Heart right ventricle (tissue), 16 donors: ENCODE results near the gene TMTC2. TPM values are rescaled to one million over a fixed set of nuclear protein-coding genes. Genes with fewer than 3 reads are reported as not detected.
A peak's percentile ranks its signal among the peaks of the same experiment; 100 is the strongest.

Source experiments
- ATAC-seq, 8 donors: fragments of 200-7000 bp; cut with Tn5 transposase; one replicate each; pipeline ENCODE4 v1.9.1; 2020; ENCODE audit warnings: mild to moderate bottlenecking in 8 of 8, moderate library complexity in 8 of 8, moderate number of reproducible peaks in 1 of 8
- DNase-seq, 2 donors: peaks; one replicate each; pipeline ENCODE4 v3.0.0-alpha.2; 2020
- H3K27ac ChIP-seq, 10 donors: fragments of 200-600 bp; sonication (generic) in 2 of 10; one replicate each; pipeline versions ENCODE4 v1.5.0 to v1.8.0; 2020 to 2022; ENCODE audit warnings: mild to moderate bottlenecking in 3 of 10
- H3K27me3 ChIP-seq, 7 donors: fragments of 200-600 bp; one replicate each; pipeline ENCODE4 v1.8.0; 2021 to 2022; ENCODE audit warnings: mild to moderate bottlenecking in 2 of 7
- H3K36me3 ChIP-seq, 9 donors: fragments of 200-600 bp; sonication (generic) in 1 of 9; one replicate each; pipeline versions ENCODE4 v1.5.0 to v1.8.0; 2020 to 2022; ENCODE audit warnings: mild to moderate bottlenecking in 2 of 9
- H3K4me1 ChIP-seq, 9 donors: fragments of 200-600 bp; sonication (generic) in 1 of 9; one replicate each; pipeline versions ENCODE4 v1.5.0 to v1.8.0; 2020 to 2022; ENCODE audit warnings: mild to moderate bottlenecking in 4 of 9
- H3K4me3 ChIP-seq, 10 donors: fragments of 200-600 bp; sonication (generic) in 2 of 10; one replicate each; pipeline versions ENCODE4 v1.5.0 to v1.8.0; 2020 to 2022; ENCODE audit warnings: mild to moderate bottlenecking in 7 of 10, moderate library complexity in 2 of 10
- H3K9me3 ChIP-seq, 11 donors: fragments of 200-600 bp in 10 of 11; sonication (generic) in 2 of 11; one replicate each; pipeline versions ENCODE4 v1.5.0 to v1.8.0; 2013 to 2022; ENCODE audit warnings: mild to moderate bottlenecking in 2 of 11, control low read depth in 1 of 11, moderate library complexity in 1 of 11
- CTCF ChIP-seq, 9 donors: fragments of 200-600 bp; sonication (generic) in 2 of 9; IDR thresholded peaks; one replicate each; pipeline versions ENCODE4 v1.5.0 to v1.8.0; 2021 to 2022; ENCODE audit warnings: antibody characterized with exemption in 9 of 9, mild to moderate bottlenecking in 5 of 9, moderate library complexity in 1 of 9
- WGBS, 2 donors: extraction: QIAGEN DNeasy Blood & Tissue Kit; methylation state at CpG; one replicate each; pipeline ENCODE4 v1.1.7; 2013; ENCODE audit warnings: inconsistent platforms in 1 of 2; 5-methylcytosine and 5-hydroxymethylcytosine counted together
- intact Hi-C, 10 donors: fragments of 100-400 bp; cut with DNase I; formaldehyde crosslinking; loops; one replicate each; pipeline versions ENCODE4 v1.11.1 to v1.14.2; 2022
- polyA plus RNA-seq, 2 donors: library from polyadenylated mRNA; stranded (reverse); fragments of 200-250 nt; gene quantifications; one replicate each; pipeline ENCODE4 v1.2.3, GENCODE V29; 2013
- total RNA-seq, 10 donors: library from RNA; stranded (reverse); fragmentation: NEBNext Ultra II Directional in 3 of 10; extraction: Animal tissue kit (Norgen Biotek cat#: 25700) in 3 of 10; gene quantifications; one replicate each; pipeline versions ENCODE4 v1.2.1 to v1.2.4, GENCODE V29; 2021 to 2023
- donor health status: Arrhythmogenic right ventricular cardiomyopathy.
- donor health status: ischemic (EF 13 %, LVEDD 7.1; RV severe dilation, severe dysfunction).
- donor health status: healthy with polysubstance abuse.
- donor health status: DM: no; HTN: yes; CAD: no.
- donor health status: DM: no; HTN: no; CAD: no.
- donor health status: ischemic (EF 25% LVEDD 6.9; RV normal size, moderate dysfunction).
- donor health status: ischemic (EF 25% LVEDD 5.7; RV mildly dilated, moderate dysfunction).
- donor health status: healthy.
- donor health status: DM: yes; HTN: yes; CAD: no.
- donor health status: Ischemic cardiomyopathy.
- donor health status: ischemic (EF 35%, LVEDD 5.7; RV mildly dilated, moderate dysfunction).
- donor health status: nonischemic (EF 11% LVEDD 7.7; RV severe dilation, severe dysfunction).
- donor health status: DM: yes; HTN: yes; CAD: no.
- donor health status: PGD.
- donor health status: ischemic (EF 29% LVEDD 5.4; RV normal size, mild dysfunction).
- donor health status: nonischemic (EF 23%, LVEDD 6.1; RV moderate dilation, normal function).

The TMTC2 gene
- total and polyA plus RNA-seq, 12 donors = 1.6 to 4.4 (median 2.6) TPM

GRCh38 chr12:82652071-82652470 lies 34.6 kb upstream of the TMTC2 start:
- DNase-seq = no peak
- H3K4me1 ChIP-seq = peaks cover 0 to 14% (median 0%) of the 10 kb centered on the region in 9 donors
- H3K27ac ChIP-seq = no peak overlapping the region
- no peaks in the 10 kb centered on the region for H3K9me3 ChIP-seq
- TF ChIP-seq CTCF (IDR thresholded peaks at IDR 0.05) = no peak
- ATAC-seq = no peak
- no peaks in the 10 kb centered on the region for H3K27me3 ChIP-seq
- WGBS, 2 donors = 97% methylated on average over 1 of the region's 1 CpG
- intact Hi-C loops = no loop called here
- no peaks in the 10 kb centered on the region for H3K36me3 ChIP-seq
- H3K4me3 ChIP-seq = no peak overlapping the region

GRCh38 chr12:82655751-82656150 lies 31.0 kb upstream of the TMTC2 start:
- no peak for ATAC-seq
- intact Hi-C loops = no loop called here
- TF ChIP-seq CTCF (IDR thresholded peaks at IDR 0.05) = no peak
- DNase-seq = no peak
- no peak overlapping the region for H3K4me3 ChIP-seq
- peaks cover 0 to 4% (median 0%) of the 10 kb centered on the region in 11 donors for H3K9me3 ChIP-seq
- 55 to 80% methylated on average over 4 of the region's 4 CpGs for WGBS, 2 donors
- no peaks in the 10 kb centered on the region for H3K36me3 ChIP-seq
- H3K27me3 ChIP-seq = no peaks in the 10 kb centered on the region
- H3K27ac ChIP-seq = no peak overlapping the region
- H3K4me1 ChIP-seq = peaks cover 0 to 9% (median 0%) of the 10 kb centered on the region in 9 donors

GRCh38 chr12:82659343-82660207 lies 27.1 kb upstream of the TMTC2 start:
- H3K36me3 ChIP-seq = no peaks in the 10 kb centered on the region
- no peak overlapping the region for H3K4me3 ChIP-seq
- 75 to 77% methylated on average over 28 of the region's 28 CpGs for WGBS, 2 donors
- DNase-seq = no peak
- ATAC-seq = peak in 1 of 8 donors; percentile 55
- H3K27ac ChIP-seq = no peak overlapping the region
- no peaks in the 10 kb centered on the region for H3K4me1 ChIP-seq
- TF ChIP-seq CTCF (IDR thresholded peaks at IDR 0.05) = no peak
- no peaks in the 10 kb centered on the region for H3K27me3 ChIP-seq
- H3K9me3 ChIP-seq = peaks cover 0 to 4% (median 0%) of the 10 kb centered on the region in 11 donors
- intact Hi-C loops = no loop called here

GRCh38 chr12:82660541-82661325 lies 26.0 kb upstream of the TMTC2 start:
- no peaks in the 10 kb centered on the region for H3K27me3 ChIP-seq
- WGBS, 2 donors = 95 to 96% methylated on average over 3 of the region's 3 CpGs
- peaks cover 0 to 4% (median 0%) of the 10 kb centered on the region in 11 donors for H3K9me3 ChIP-seq
- no peak overlapping the region for H3K4me3 ChIP-seq
- no peaks in the 10 kb centered on the region for H3K4me1 ChIP-seq
- DNase-seq = no peak
- ATAC-seq = no peak
- TF ChIP-seq CTCF (IDR thresholded peaks at IDR 0.05) = no peak
- intact Hi-C loops = no loop called here
- no peak overlapping the region for H3K27ac ChIP-seq
- H3K36me3 ChIP-seq = no peaks in the 10 kb centered on the region
